Vein endothelial cell (primary cell): Measurements from ENCODE around the gene ZBTB20. TPM values are rescaled to one million over a fixed set of nuclear protein-coding genes. Genes with fewer than 3 reads are reported as not detected.

ENCODE experiments used
- small RNA-seq: library from RNA; depleted of rRNA; stranded (forward); fragments of <200 nt; gene quantifications from one replicate; pipeline ENCODE3, GENCODE V24; 2012
- total RNA-seq: library from RNA; depleted of rRNA; stranded (reverse); fragments of >200 nt; gene quantifications from 2 replicates; pipeline ENCODE4 v1.2.3, GENCODE V29; 2012

The ZBTB20 gene
- total RNA-seq: 22.8 and 29.4 TPM in 2 replicates

DNA sequence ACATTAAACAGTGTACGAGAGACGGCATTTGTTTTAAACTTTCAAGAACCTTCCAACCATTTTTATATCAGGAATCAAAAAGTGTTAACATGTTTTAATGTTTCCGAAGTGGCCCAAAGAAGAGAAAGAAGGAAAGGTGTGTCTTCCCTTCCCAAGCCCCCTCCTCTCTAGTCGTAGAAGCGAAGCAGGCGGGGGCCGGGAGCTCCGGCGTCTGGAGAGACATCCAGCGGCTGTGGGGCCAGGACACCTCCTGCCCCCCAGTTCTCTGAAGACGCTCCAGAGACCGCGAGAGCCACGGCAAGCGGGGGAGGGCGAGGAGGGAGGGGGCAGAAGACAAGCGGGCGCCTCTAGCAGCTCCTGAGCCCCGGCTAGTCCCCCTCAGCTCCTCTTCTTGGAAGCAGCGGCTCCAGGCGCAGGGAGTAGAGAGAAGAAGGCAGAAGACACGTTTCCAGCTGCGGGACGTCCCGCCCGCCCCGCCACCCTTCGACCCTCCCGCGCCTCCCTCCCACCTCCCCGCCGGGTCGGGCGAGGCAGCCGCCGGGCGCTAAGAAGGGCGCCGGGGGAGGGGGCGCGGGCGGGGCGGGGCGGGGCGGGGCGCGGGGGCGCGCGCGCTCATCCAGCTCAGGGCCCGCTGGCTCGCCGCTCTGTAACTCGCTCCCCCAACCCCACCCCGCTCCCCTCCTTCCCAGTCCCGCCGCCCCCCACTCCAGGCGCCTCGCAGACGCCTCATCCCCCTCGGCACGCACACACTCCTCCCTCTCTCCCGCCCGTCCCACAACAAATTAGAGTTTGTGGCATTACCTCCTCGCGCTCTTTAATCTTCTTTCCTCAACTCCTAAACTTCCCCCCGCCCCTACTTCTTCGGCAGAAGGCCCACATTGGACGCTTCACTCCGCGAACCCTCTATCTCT is at the start of gene ZBTB20:
TSS of gene ZBTB20 (minus strand) at position 871 of the 911 bp plus-strand sequence.

DNA sequence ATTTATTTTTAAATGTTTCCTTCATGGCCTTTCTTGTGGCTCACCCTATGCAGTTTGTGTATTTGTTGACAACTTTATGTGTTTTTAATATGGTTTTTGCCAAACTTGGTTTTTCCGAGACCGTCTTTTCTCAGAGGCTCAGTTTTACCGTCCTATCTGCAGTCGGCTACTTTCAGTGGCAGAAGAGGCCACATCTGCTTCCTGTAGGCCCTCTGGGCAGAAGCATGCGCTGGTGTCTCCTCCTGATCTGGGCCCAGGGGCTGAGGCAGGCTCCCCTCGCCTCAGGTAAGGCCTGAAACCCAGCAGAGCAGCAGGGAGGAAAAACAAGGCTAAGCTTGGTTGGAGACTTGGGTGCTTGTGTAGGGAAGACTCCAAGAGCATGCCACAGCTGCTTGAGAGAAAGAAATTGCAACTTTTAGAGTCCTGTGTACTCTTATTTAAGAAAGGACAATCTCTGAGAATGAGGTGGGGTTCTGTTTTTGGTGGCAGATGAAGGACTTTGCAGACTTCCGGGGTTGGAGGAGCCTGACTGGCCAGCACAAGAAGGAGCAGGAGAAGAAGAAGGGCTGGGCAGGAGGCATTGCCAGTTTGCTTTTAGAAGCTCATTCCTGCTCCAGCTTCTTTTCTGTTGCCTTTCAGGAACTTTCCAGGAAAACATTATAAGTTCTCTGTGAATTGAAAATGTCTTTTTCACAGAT is 853.1 kb downstream of the ZBTB20 start, which contains the start of gene TIGIT:
TSS of gene TIGIT (plus strand) at position 191 of the 698 bp plus-strand sequence. CDS start at position 225, 34 bp downstream.

Small RNA genes lying within 50 kb of the gene (small RNA-seq; reads per million reads assigned to genes)
- 2.3 reads per million, percentile 83 among the genes with 10 or more reads in this experiment for gene MIR4796
